HepG2 (cell line): ENCODE results near the gene LINGO3.

Source experiments
- ADNP ChIP-seq: sonication (generic); formaldehyde crosslinking; IDR thresholded peaks from 2 replicates; pipeline ENCODE4 v1.4.0; 2020; ENCODE audit warnings: missing genetic modification reagents
- KDM5B ChIP-seq: sonication (generic); formaldehyde crosslinking; IDR thresholded peaks from 2 replicates; pipeline ENCODE4 v1.4.0; 2020; ENCODE audit warnings: missing genetic modification reagents, mild to moderate bottlenecking, borderline replicate concordance
- POLR2AphosphoS5 ChIP-seq: IDR thresholded peaks from 2 replicates; pipeline ENCODE4 v1.6.1; 2012; ENCODE audit warnings: low read depth, low read length
- TCF7 ChIP-seq: sonication (generic); IDR thresholded peaks from 2 replicates; pipeline ENCODE4 v1.6.1; 2016; ENCODE audit warnings: antibody characterized with exemption, low read depth
- ZFP36L1 ChIP-seq: sonication (generic); formaldehyde crosslinking; IDR thresholded peaks from 2 replicates; pipeline ENCODE4 v1.8.0; 2022; ENCODE audit warnings: mild to moderate bottlenecking, missing genetic modification reagents, moderate library complexity
- ZNF629 ChIP-seq: sonication (generic); formaldehyde crosslinking; conservative IDR thresholded peaks from 2 replicates; pipeline ENCODE4 v1.5.0; 2020; ENCODE audit warnings: missing genetic modification reagents
- ZNF781 ChIP-seq: sonication (generic); formaldehyde crosslinking; IDR thresholded peaks from 2 replicates; pipeline ENCODE4 v1.5.1; 2020; ENCODE audit warnings: borderline replicate concordance, mild to moderate bottlenecking, missing genetic modification reagents; ENCODE audit errors: not compliant biosample characterization
- TF ChIP-seq, protein P1 (sequence below): sonication (generic); formaldehyde crosslinking; IDR thresholded peaks from 2 replicates; pipeline ENCODE4 v1.5.0; 2020; ENCODE audit warnings: mild to moderate bottlenecking, low read depth, missing genetic modification reagents, borderline replicate concordance
- TF ChIP-seq, protein P2 (sequence below): sonication (generic); formaldehyde crosslinking; IDR thresholded peaks from 2 replicates; pipeline ENCODE4 v1.5.0; 2020; ENCODE audit warnings: mild to moderate bottlenecking, missing genetic modification reagents, moderate library complexity
- TF ChIP-seq, protein P3 (sequence below): sonication (generic); formaldehyde crosslinking; IDR thresholded peaks from 2 replicates; pipeline ENCODE4 v1.5.1; 2020; ENCODE audit warnings: missing genetic modification reagents, mild to moderate bottlenecking, borderline replicate concordance

DNA sequence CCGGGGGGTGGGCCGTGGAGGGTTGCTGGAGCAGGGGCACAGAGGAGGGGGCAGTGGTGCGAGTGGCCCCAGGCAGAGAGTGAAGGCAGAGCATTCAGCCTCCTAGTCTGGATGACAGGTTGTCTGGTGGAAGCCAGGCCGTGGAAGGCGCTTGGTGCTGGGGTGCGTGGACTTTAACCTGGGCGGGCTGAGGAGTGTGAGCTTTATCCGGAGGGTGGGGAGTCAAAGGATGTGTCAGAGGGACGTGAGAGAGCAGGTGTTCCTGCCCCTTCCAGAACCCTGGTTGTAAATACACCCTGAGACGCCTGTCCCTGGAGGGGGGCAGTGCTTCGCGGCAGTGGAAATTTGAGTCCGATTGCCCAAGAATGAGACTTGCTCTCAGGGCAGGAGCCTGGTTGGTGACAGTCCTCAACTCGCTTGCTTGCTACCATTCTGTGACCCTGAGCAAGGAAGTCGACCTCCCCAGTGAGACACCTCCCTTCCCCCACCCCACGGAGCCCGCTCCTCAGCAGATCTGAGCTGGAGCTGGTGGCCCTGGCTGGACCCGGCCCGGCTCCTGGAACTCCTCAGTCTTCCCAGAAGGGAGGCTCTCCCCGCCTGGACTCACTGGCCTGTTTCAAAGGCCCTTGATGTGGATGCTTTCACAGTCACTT lies 22.8 kb upstream of the LINGO3 start:
- TF ChIP-seq, protein P1, sequence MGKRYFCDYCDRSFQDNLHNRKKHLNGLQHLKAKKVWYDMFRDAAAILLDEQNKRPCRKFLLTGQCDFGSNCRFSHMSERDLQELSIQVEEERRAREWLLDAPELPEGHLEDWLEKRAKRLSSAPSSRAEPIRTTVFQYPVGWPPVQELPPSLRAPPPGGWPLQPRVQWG, result no peak
- TF ChIP-seq, protein P2, sequence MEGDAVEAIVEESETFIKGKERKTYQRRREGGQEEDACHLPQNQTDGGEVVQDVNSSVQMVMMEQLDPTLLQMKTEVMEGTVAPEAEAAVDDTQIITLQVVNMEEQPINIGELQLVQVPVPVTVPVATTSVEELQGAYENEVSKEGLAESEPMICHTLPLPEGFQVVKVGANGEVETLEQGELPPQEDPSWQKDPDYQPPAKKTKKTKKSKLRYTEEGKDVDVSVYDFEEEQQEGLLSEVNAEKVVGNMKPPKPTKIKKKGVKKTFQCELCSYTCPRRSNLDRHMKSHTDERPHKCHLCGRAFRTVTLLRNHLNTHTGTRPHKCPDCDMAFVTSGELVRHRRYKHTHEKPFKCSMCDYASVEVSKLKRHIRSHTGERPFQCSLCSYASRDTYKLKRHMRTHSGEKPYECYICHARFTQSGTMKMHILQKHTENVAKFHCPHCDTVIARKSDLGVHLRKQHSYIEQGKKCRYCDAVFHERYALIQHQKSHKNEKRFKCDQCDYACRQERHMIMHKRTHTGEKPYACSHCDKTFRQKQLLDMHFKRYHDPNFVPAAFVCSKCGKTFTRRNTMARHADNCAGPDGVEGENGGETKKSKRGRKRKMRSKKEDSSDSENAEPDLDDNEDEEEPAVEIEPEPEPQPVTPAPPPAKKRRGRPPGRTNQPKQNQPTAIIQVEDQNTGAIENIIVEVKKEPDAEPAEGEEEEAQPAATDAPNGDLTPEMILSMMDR (CRISPR knock-in tag), result peak; percentile 11; the same call in 1 of the 2 replicates
- TF ChIP-seq ZNF629 (CRISPR knock-in tag), result no peak
- TF ChIP-seq POLR2AphosphoS5, result peak; percentile 63
- TF ChIP-seq TCF7, result no peak
- no peak for TF ChIP-seq ZNF781 (CRISPR knock-in tag)
- no peak for TF ChIP-seq ZFP36L1 (CRISPR knock-in tag)
- TF ChIP-seq ADNP, result no peak
- no peak; the same call in 1 of the 2 replicates for TF ChIP-seq KDM5B
- TF ChIP-seq, protein P3, sequence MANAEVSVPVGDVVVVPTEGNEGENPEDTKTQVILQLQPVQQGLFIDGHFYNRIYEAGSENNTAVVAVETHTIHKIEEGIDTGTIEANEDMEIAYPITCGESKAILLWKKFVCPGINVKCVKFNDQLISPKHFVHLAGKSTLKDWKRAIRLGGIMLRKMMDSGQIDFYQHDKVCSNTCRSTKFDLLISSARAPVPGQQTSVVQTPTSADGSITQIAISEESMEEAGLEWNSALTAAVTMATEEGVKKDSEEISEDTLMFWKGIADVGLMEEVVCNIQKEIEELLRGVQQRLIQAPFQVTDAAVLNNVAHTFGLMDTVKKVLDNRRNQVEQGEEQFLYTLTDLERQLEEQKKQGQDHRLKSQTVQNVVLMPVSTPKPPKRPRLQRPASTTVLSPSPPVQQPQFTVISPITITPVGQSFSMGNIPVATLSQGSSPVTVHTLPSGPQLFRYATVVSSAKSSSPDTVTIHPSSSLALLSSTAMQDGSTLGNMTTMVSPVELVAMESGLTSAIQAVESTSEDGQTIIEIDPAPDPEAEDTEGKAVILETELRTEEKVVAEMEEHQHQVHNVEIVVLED (CRISPR knock-in tag), result no peak
